HG03196 (cell line): ENCODE measurements around the gene CIROP.

Source experiments
- ATAC-seq: cut with Tn5 transposase; IDR thresholded peaks from one replicate; pipeline ENCODE4 v1.9.1; 2021; ENCODE audit not compliant: unreplicated experiment

Gene CIROP, protein sequence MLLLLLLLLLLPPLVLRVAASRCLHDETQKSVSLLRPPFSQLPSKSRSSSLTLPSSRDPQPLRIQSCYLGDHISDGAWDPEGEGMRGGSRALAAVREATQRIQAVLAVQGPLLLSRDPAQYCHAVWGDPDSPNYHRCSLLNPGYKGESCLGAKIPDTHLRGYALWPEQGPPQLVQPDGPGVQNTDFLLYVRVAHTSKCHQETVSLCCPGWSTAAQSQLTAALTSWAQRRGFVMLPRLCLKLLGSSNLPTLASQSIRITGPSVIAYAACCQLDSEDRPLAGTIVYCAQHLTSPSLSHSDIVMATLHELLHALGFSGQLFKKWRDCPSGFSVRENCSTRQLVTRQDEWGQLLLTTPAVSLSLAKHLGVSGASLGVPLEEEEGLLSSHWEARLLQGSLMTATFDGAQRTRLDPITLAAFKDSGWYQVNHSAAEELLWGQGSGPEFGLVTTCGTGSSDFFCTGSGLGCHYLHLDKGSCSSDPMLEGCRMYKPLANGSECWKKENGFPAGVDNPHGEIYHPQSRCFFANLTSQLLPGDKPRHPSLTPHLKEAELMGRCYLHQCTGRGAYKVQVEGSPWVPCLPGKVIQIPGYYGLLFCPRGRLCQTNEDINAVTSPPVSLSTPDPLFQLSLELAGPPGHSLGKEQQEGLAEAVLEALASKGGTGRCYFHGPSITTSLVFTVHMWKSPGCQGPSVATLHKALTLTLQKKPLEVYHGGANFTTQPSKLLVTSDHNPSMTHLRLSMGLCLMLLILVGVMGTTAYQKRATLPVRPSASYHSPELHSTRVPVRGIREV

GRCh38 chr14:23104591-23105347 is at the start of gene CIROP:
Gene CIROP, minus strand, starts transcription at chr14:23104989. Its CDS starts 69 bp downstream, at chr14:23104920.
- no peak for ATAC-seq

- ATAC-seq = no peak
These were observed 49.3 kb upstream of the CIROP start for GRCh38 chr14:23153851-23154796.

DNA sequence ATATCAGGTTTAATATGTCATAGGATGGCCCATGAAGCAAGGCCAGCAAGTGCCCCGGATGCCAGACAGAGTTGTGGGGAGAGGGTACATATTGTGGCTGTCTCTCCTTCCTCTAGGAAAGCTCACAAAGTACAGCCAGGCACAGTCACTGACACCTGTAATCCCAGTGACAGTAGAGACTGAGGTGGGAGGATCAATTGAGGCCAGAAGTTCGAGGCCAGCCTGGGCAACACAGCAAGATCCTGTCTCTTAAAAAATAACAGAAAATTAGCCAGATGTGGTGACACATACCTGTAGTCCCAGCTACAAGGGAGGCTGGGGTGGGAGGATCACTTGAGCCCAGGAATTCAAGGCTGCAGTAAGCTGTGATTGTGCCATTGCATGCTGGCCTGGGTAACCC is 46.6 kb upstream of the CIROP start:
- ATAC-seq = no peak

DNA sequence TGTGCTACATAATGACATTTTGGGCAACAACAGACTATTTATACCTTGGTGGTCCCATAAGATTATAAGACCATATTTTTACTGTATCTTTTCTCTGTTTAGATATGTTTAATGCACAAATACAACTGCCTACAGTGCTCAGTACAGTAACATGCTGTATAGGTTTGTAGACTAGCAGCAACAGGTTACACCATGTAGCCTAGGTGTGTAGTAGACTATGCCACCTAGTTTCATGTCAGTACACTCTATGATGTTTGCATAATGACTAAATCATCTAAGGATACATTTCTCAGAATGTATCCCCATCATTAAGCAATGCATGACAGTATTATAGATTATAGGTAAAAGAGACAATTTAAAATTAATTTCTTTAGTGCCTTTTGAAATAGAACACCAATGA is 45.0 kb upstream of the CIROP start:
- ATAC-seq = no peak

DNA sequence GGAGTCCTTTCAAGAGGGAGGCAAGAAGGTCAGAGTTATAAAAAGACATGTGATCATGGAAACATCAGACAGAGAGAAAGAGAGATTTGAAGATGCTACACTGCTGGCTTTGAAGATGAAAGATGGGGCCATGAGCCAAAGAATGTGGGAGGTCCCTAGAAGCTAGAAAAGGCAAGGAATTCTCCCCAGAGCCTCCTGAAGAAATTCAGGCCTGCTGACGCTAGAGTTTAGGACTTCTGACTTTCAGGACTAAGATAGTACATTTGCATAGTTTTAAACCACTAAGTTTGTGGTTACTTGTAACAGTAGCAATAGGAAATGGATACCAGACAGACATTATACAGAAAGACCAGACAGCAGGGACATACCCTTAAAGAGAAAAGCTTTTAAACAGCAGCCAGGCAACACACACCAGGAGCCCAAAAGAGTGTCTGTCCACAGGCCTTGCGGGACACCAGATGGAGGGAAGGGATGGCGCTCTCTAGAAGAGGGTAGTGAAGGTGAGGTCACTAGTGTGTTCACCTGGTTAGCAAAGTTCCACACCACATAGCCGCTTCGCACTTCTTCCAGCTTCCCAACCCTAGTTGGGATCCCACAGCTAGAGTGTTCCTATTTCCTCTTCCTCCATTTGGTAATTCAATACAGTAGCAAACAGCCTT is 43.9 kb upstream of the CIROP start:
- no peak for ATAC-seq

GRCh38 chr14:23147676-23148075 is 42.9 kb upstream of the CIROP start:
- no peak for ATAC-seq

- ATAC-seq = no peak
These were observed 42.2 kb upstream of the CIROP start for GRCh38 chr14:23146980-23147379.

- ATAC-seq = no peak
These were observed 41.6 kb upstream of the CIROP start for GRCh38 chr14:23146351-23146910.

- no peak for ATAC-seq
These were observed 41.1 kb upstream of the CIROP start for GRCh38 chr14:23145794-23146350.

DNA sequence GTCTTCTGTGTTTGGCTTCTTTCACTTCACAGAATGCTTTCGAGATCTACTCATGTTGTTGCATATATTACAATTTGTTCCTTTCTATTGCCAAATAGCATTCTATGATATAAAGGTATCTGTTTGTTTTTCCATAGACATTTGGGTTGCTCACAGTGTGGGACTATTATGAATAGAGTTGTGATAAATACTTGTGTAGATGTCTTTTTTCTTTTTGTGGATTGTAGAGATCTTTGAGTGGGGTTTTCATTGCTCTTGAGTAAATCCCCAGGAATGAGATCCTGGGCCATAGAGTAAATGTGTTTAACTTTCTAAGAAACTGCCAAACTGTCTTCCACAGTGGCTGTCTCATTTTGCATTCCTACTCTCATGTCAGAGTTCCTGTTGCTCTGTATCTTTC is 39.1 kb upstream of the CIROP start:
- no peak for ATAC-seq

GRCh38 chr14:23142826-23143225 is 38.0 kb upstream of the CIROP start:
- ATAC-seq = no peak

DNA sequence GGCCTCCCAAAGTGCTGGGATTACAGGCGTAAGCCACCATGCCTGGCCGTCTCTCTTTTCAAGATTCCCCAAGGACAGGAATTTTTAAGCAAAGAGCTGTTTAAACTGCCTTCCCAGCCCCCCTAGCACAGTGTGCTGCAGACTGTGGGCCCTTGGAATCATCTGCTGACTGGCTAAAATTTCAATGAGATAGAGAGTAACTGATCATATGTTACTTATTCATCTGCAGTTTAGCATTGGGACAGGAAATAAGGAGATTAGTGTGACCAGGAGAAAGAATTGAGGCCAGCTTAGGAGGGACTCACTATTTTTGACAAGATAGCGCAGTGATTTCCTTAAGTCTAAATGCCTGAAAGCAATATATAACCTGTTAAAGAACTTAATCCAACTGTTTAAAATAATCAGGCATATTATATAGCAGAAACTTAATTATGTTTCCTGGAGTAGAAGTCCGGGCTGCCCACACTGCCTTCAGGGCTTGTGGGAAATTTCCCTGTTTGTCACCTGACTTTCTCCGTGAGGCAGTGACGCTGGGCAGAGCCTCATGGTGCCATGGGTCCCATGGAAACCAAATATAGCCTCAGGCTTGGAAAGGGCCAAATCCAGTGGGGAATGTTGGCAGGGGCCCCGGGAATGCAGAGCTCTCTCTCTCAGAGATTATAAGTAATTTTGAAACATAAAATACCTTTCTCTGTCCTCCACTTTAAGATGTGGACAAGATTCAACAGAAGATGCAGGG is 37.1 kb upstream of the CIROP start:
- no peak for ATAC-seq

- ATAC-seq = no peak
These were observed 35.6 kb upstream of the CIROP start for GRCh38 chr14:23140371-23140770.

DNA sequence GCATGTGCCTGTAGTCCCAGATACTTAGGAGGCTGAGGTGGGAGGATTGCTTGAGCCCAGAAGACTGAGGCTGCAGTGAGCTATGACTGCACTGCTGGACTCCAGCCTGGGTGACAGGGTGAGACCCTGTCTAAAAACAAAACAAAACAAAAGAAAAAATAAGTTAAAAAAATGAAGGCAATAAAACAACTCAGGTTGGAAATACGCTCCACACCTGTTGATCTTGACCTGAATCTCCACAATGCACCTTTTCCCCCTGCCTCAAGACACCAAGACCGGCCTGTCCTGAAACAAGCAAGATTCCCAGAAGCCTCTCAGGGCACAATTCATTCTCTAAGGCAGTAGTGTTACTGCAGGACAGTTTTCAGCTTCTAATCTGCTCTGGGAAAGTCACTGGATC is 35.1 kb upstream of the CIROP start:
- no peak for ATAC-seq

- no peak for ATAC-seq
These were observed 33.2 kb upstream of the CIROP start for GRCh38 chr14:23137813-23138535.

GRCh38 chr14:23137192-23137812 is 32.5 kb upstream of the CIROP start:
- ATAC-seq = no peak

DNA sequence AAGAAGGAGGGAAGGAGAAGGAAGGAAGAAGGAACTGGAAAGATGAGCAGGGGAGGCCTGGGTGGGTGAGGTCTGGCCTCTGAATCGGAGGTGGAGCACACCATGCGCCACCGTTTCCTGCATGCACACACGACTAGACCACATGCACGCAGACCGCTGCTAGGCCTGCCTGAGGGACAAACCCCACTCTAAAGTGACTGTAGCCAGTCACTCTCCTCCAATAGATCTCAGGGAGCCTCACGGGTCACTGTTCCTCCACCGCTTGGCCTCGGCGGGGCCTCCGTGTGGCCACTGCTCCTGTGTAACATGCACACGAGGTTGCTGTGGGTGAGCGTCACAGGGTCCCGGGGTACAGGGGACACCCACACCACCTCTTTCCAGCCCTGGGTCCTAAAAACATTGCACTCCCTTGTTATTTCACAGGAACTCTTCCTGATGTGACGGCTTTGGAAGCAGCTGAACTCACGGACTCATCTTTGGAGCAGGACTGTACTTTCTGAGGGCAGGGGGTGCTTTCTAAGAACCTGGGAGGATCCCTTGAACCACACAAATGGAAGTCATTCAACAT is 31.9 kb upstream of the CIROP start:
- ATAC-seq = no peak
